Measurements from ENCODE around the gene ALDOB.

DNA sequence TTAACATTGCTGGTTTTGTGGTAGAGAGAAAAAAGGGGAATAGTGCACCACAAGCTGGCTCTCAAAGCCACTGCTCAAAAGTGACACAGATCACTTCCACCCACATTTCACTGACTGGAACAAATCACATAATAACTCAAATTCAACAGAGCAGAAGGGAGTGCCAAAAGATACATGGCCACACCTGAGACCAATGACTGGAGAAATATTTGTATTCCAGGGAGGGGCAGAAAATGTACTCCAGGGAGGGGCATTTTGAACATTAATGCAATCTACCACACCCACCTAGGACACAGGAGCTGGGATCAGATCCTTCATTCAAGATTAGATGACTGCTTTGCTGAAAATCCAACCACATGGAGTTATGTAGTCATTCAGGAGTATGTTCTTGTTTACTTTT is 44.8 kb upstream of the ALDOB start:
- TF ChIP-seq GATA2 (IDR thresholded peaks at IDR 0.05; ENCODE audit: low read depth, low read length) (no peak), GATA3 (IDR thresholded peaks at IDR 0.05; ENCODE audit: low read depth, low read length) (no peak)

All from SH-SY5Y (cell line).